Right lobe of liver (tissue), 6 donors: ENCODE measurements around the gene PIK3C2G. TPM values are rescaled to one million over a fixed set of nuclear protein-coding genes. Genes with fewer than 3 reads are reported as not detected.

Source experiments
- ATAC-seq, 4 donors: fragments of 200-7000 bp; cut with Tn5 transposase; one replicate each; pipeline ENCODE4 v1.9.1; 2020; ENCODE audit warnings: mild to moderate bottlenecking in 4 of 4, moderate library complexity in 4 of 4
- DNase-seq, 3 donors: peaks; one replicate each; pipeline ENCODE4 v3.0.0-alpha.2; 2020
- H3K27ac ChIP-seq, 3 donors: fragments of 200-600 bp; one replicate each; pipeline ENCODE4 v1.8.0; 2022
- H3K27me3 ChIP-seq, 2 donors: fragments of 200-600 bp; one replicate each; pipeline ENCODE4 v1.8.0; 2022
- H3K36me3 ChIP-seq, 4 donors: fragments of 200-600 bp; sonication (generic) in 1 of 4; one replicate each; pipeline versions ENCODE4 v1.5.1 to v1.8.0; 2017 to 2022; ENCODE audit warnings: control low read depth in 1 of 4
- H3K4me1 ChIP-seq, 4 donors: fragments of 200-600 bp; sonication (generic) in 1 of 4; one replicate each; pipeline versions ENCODE4 v1.5.1 to v1.8.0; 2017 to 2022; ENCODE audit warnings: control low read depth in 1 of 4
- H3K4me3 ChIP-seq, 3 donors: fragments of 200-600 bp; one replicate each; pipeline ENCODE4 v1.8.0; 2022
- H3K9me3 ChIP-seq, 4 donors: fragments of 200-600 bp; sonication (generic) in 1 of 4; one replicate each; pipeline versions ENCODE4 v1.5.1 to v1.8.0; 2017 to 2022; ENCODE audit warnings: control low read depth in 1 of 4
- POLR2A ChIP-seq: fragments of 450-650 bp; IDR thresholded peaks from one replicate; pipeline ENCODE4 v1.6.1; 2017; ENCODE audit warnings: antibody characterized with exemption, mild to moderate bottlenecking
- WGBS: methylation state at CpG from one replicate; pipeline ENCODE4 v1.1.6; 2018; ENCODE audit warnings: low coverage, low lambda C conversion rate; ENCODE audit not compliant: insufficient coverage; ENCODE audit errors: missing lambda C conversion rate; 5-methylcytosine and 5-hydroxymethylcytosine counted together
- intact Hi-C, 2 donors: fragments of 100-400 bp; cut with DNase I; formaldehyde crosslinking; loops; one replicate each; pipeline versions ENCODE4 v1.11.2 to v1.14.1; 2022
- total RNA-seq, 6 experiments: library from RNA; depleted of rRNA in 2 of 6; stranded (reverse); fragments of >200 nt in 2 of 6; fragmentation: NEBNext Ultra II Directional in 3 of 6; extraction: Animal tissue kit (Norgen Biotek cat#: 25700) in 3 of 6; gene quantifications; one replicate each; pipeline versions ENCODE4 v1.1.0 to v1.2.4, GENCODE V29; 2016 to 2023
- TF ChIP-seq, protein P1 (sequence below), 4 donors: fragments of 200-600 bp in 3 of 4; fragments of 450-650 bp in 1 of 4; IDR thresholded peaks; one replicate each; pipeline versions ENCODE4 v1.5.1 to v1.8.0; 2016 to 2022; ENCODE audit warnings: antibody characterized with exemption in 4 of 4, mild to moderate bottlenecking in 2 of 4
- donor health status: DM: no; HTN: yes; CAD: no.
- donor health status: DM: no; HTN: no; CAD: no.
- donor health status: DM: no; HTN: no; CAD: no.
- donor health status: DM: no; HTN: yes; CAD: no.
- donor health status: DM: no; HTN: yes; CAD: no.

The PIK3C2G gene
- total RNA-seq, 6 experiments from 2014 or later = 12.5 to 30.5 (median 24.8) TPM

DNA sequence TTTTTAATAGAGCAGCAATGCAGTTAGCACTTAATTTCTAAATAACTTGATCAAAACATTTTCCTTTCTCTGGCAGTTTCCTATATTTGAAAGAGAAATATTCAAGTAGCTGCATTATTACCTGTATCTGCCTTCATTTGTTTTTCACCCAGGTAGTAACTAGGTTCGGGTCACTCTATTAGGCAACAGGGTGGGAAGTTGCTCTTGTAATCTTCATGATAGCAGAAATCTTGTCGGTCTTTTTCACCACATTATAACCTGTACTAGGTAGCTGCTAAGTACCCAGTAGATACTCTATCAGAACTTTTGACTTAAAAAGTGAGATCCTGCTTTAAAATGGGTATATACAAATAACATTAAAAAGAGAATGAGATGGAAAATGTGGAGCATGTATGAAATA is 2.4 kb upstream of the PIK3C2G start:
- intact Hi-C loops = no loop called here
- Histone ChIP-seq H3K27me3 (no peaks in the 10 kb centered on the region), H3K4me1 (peaks cover 0 to 26% (median 7%) of the 10 kb centered on the region in 4 donors), H3K36me3 (no peaks in the 10 kb centered on the region), H3K27ac (peak overlapping the region in 2 of 3 donors; percentile 1 to 70), H3K9me3 (no peaks in the 10 kb centered on the region), H3K4me3 (no peak overlapping the region)
- ATAC-seq = peak; percentile 51 to 68 (median 58)
- 23% methylated on average over 2 of the region's 2 CpGs for WGBS
- no peak for TF ChIP-seq POLR2A
- TF ChIP-seq, protein P1, sequence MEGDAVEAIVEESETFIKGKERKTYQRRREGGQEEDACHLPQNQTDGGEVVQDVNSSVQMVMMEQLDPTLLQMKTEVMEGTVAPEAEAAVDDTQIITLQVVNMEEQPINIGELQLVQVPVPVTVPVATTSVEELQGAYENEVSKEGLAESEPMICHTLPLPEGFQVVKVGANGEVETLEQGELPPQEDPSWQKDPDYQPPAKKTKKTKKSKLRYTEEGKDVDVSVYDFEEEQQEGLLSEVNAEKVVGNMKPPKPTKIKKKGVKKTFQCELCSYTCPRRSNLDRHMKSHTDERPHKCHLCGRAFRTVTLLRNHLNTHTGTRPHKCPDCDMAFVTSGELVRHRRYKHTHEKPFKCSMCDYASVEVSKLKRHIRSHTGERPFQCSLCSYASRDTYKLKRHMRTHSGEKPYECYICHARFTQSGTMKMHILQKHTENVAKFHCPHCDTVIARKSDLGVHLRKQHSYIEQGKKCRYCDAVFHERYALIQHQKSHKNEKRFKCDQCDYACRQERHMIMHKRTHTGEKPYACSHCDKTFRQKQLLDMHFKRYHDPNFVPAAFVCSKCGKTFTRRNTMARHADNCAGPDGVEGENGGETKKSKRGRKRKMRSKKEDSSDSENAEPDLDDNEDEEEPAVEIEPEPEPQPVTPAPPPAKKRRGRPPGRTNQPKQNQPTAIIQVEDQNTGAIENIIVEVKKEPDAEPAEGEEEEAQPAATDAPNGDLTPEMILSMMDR (IDR thresholded peaks at IDR 0.05) = no peak
- DNase-seq = no peak

DNA sequence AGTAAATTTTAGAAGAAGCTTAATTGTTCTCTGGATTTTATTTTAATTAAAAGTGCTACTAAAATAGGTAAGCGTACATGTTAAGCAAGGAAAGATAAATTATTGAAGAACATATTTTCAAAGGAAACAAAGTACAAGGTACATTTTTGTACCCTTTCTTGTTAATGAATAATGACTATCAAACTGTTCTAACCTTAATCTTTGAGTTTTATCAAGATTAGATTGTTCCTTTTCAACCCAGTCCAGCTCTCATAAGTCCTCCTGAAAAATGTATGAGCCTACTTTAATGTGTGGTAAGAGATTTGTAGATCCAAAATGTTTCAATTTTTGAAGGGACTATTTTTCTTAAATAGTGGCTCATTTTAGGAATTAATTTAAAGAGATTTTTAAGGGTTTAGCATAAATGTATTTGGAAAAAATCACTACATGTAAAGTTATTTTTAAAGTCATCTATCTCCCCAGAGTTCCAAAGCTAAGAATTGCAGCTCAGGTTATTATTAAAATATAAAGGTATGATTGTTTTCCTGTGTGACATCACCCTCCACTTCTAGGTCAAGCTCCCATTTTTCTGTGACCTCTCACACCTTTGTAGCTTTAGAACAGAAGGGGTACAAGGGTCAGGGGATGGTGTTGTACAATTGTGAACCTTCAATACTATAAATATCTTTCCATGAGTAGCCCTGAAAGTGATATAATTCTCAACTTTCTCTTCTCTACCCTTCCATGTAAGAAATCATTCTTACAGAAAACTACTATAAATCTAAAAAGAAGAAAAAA is 1.2 kb upstream of the PIK3C2G start:
- peak; percentile 70 to 88 (median 81) for ATAC-seq
- Histone ChIP-seq H3K4me1 (peaks cover 0 to 26% (median 7%) of the 10 kb centered on the region in 4 donors), H3K36me3 (no peaks in the 10 kb centered on the region), H3K27ac (peak overlapping the region in 1 of 3 donors; percentile 70), H3K27me3 (no peaks in the 10 kb centered on the region), H3K9me3 (no peaks in the 10 kb centered on the region), H3K4me3 (no peak overlapping the region)
- 5% methylated on average over 1 of the region's 1 CpG for WGBS
- intact Hi-C loops = no loop called here
- no peak for TF ChIP-seq POLR2A
- TF ChIP-seq, protein P1 (IDR thresholded peaks at IDR 0.05) = no peak
- DNase-seq = no peak

DNA sequence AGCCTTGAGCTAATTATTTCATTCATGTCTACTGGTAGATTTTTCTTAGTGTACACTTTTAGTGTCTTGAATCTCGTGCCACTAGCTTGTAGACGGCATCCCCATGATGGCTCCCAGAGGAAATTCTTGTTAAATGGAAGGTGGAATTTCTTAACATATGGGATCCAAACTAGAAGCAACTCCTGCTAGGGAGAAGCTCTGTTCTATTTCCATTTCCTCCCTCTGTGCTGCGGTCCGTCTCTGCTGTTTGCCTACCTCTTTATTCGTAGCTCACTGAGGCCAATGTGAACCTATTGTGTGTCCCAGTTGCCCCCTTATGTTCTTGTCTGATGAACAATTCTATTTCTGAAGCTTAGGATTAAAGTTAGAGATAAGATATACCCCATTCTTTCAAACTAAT is 588 bp downstream of the PIK3C2G start:
- no peaks in the 10 kb centered on the region for H3K9me3 ChIP-seq
- no peak for ATAC-seq
- H3K4me1 ChIP-seq = peaks cover 0 to 26% (median 7%) of the 10 kb centered on the region in 4 donors
- no peak overlapping the region for H3K4me3 ChIP-seq
- WGBS = 91% methylated on average over 5 of the region's 5 CpGs
- no peak for DNase-seq
- no peak for TF ChIP-seq POLR2A
- TF ChIP-seq, protein P1 (IDR thresholded peaks at IDR 0.05) = no peak
- no peaks in the 10 kb centered on the region for H3K27me3 ChIP-seq
- no peaks in the 10 kb centered on the region for H3K36me3 ChIP-seq
- intact Hi-C loops = no loop called here
- H3K27ac ChIP-seq = no peak overlapping the region

DNA sequence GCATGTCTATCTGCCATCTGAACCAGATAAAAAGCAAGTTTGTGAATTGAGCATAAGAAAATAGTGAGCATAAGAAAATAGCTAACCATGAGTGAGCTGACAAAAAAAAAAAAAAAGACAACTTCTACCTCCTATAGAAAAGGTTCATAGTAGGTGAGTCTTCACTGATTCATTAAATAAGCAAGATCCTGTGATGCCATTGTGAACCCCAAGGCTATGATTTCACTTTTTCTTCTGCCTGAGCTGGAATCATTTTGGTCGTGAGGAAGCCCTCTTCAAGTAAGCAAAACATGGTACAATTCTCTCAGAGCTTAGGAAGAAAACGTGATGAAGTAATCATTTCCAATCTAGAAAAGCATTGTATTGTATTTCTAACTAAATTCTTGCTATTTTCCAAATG is 1.2 kb downstream of the PIK3C2G start:
- no peak for DNase-seq
- no peak for ATAC-seq
- H3K27ac ChIP-seq = no peak overlapping the region
- H3K4me3 ChIP-seq = no peak overlapping the region
- H3K27me3 ChIP-seq = no peaks in the 10 kb centered on the region
- 58% methylated on average over 2 of the region's 2 CpGs for WGBS
- TF ChIP-seq, protein P1 (IDR thresholded peaks at IDR 0.05) = no peak
- TF ChIP-seq POLR2A = no peak
- no peaks in the 10 kb centered on the region for H3K9me3 ChIP-seq
- intact Hi-C loops = no loop called here
- H3K36me3 ChIP-seq = no peaks in the 10 kb centered on the region
- H3K4me1 ChIP-seq = peaks cover 0 to 26% (median 7%) of the 10 kb centered on the region in 4 donors
